Breast epithelium (tissue), 4 donors: ENCODE measurements around the gene REEP1. TPM values are rescaled to one million over a fixed set of nuclear protein-coding genes. Genes with fewer than 3 reads are reported as not detected.

Experiments used
- DNase-seq, 2 donors: peaks; one replicate each; pipeline ENCODE4 v3.0.0-alpha.2; 2019; ENCODE audit warnings: low spot score in 2 of 2
- H3K27ac ChIP-seq, 2 donors: fragments of 200-600 bp; sonication (generic) in 1 of 2; one replicate each; pipeline ENCODE4 v1.5.1; 2016 to 2019; ENCODE audit warnings: mild to moderate bottlenecking in 1 of 2
- H3K27me3 ChIP-seq, 2 donors: fragments of 200-600 bp; sonication (generic) in 1 of 2; one replicate each; pipeline versions ENCODE4 v1.5.1 to v1.6.0; 2017 to 2019; ENCODE audit warnings: control low read depth in 1 of 2, mild to moderate bottlenecking in 1 of 2
- H3K36me3 ChIP-seq: fragments of 200-600 bp; one replicate; pipeline ENCODE4 v1.5.1; 2019
- H3K4me1 ChIP-seq, 2 donors: fragments of 200-600 bp; sonication (generic); one replicate each; pipeline ENCODE4 v1.5.1; 2016 to 2019; ENCODE audit warnings: control low read depth in 1 of 2
- H3K4me3 ChIP-seq, 3 donors: fragments of 200-600 bp; sonication (generic); 1 replicate in 2 of 3; 2 replicates in 1 of 3; pipeline ENCODE4 v1.5.1; 2016 to 2019; ENCODE audit warnings: mild to moderate bottlenecking in 3 of 3, moderate library complexity in 2 of 3
- H3K9me3 ChIP-seq, 2 donors: fragments of 200-600 bp; sonication (generic) in 1 of 2; one replicate each; pipeline ENCODE4 v1.5.1; 2016 to 2019; ENCODE audit warnings: control low read depth in 1 of 2
- POLR2A ChIP-seq: fragments of 450-650 bp; IDR thresholded peaks from one replicate; pipeline ENCODE4 v1.6.1; 2016; ENCODE audit warnings: antibody characterized with exemption, mild to moderate bottlenecking, moderate library complexity
- POLR2AphosphoS5 ChIP-seq, 3 donors: sonication (generic); formaldehyde crosslinking; IDR thresholded peaks; one replicate each; pipeline ENCODE4 v1.6.1; 2017; ENCODE audit warnings: antibody characterized with exemption in 3 of 3
- intact Hi-C: fragments of 100-400 bp; cut with DNase I; formaldehyde crosslinking; loops from one replicate; pipeline ENCODE4 v1.15.1; 2023; ENCODE audit warnings: low total_unique reads
- total RNA-seq, 3 donors: library from RNA; depleted of rRNA; stranded (reverse); fragments of >200 nt; gene quantifications; one replicate each; pipeline ENCODE4 v1.1.0, GENCODE V29; 2016
- TF ChIP-seq, protein P1 (sequence below), 3 donors: fragments of 450-650 bp; IDR thresholded peaks; one replicate each; pipeline ENCODE4 v1.5.1; 2016 to 2017; ENCODE audit warnings: antibody characterized with exemption in 3 of 3, mild to moderate bottlenecking in 3 of 3, moderate library complexity in 3 of 3

Gene REEP1
- total RNA-seq, 3 donors from 2014 or later: 0.32 to 3.8 (median 1.3) TPM

- no peaks in the 10 kb centered on the region for H3K9me3 ChIP-seq
- DNase-seq: no peak
- intact Hi-C loops: no loop called here
- H3K27ac ChIP-seq: no peak overlapping the region
- no peaks in the 10 kb centered on the region for H3K36me3 ChIP-seq
- TF ChIP-seq POLR2AphosphoS5 (IDR thresholded peaks at IDR 0.05): no peak
- H3K4me1 ChIP-seq: no peaks in the 10 kb centered on the region
- H3K27me3 ChIP-seq: no peaks in the 10 kb centered on the region
- H3K4me3 ChIP-seq: no peak overlapping the region
Observed at GRCh38 chr2:86296947-86297346, 40.5 kb downstream of the REEP1 start.

DNA sequence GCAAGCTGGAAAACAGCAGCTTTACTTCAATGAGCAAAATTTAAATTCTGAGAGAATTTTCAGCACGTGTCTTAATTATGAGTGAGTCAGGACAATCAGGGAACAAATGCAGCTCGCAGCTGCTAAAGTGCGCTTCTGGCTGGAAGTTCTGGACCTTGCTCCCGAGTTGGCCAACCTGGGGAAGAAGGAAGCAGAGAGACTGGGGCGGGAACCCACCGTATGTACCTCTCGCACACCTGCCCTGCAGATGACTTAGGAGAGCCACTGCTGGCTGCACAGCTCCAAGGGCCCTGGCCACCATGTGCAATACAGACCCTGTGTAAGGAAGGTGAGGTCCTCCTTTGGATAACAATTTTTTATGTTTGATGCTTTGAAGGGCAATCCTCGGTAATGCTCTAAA is 42.4 kb downstream of the REEP1 start:
- TF ChIP-seq, protein P1, sequence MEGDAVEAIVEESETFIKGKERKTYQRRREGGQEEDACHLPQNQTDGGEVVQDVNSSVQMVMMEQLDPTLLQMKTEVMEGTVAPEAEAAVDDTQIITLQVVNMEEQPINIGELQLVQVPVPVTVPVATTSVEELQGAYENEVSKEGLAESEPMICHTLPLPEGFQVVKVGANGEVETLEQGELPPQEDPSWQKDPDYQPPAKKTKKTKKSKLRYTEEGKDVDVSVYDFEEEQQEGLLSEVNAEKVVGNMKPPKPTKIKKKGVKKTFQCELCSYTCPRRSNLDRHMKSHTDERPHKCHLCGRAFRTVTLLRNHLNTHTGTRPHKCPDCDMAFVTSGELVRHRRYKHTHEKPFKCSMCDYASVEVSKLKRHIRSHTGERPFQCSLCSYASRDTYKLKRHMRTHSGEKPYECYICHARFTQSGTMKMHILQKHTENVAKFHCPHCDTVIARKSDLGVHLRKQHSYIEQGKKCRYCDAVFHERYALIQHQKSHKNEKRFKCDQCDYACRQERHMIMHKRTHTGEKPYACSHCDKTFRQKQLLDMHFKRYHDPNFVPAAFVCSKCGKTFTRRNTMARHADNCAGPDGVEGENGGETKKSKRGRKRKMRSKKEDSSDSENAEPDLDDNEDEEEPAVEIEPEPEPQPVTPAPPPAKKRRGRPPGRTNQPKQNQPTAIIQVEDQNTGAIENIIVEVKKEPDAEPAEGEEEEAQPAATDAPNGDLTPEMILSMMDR (IDR thresholded peaks at IDR 0.05): no peak
- TF ChIP-seq POLR2A: no peak
- no peak for TF ChIP-seq POLR2AphosphoS5 (IDR thresholded peaks at IDR 0.05)
- H3K9me3 ChIP-seq: no peaks in the 10 kb centered on the region
- H3K27ac ChIP-seq: no peak overlapping the region
- H3K4me1 ChIP-seq: no peaks in the 10 kb centered on the region
- H3K27me3 ChIP-seq: no peaks in the 10 kb centered on the region
- intact Hi-C loops: no loop called here
- DNase-seq: no peak
- H3K36me3 ChIP-seq: no peaks in the 10 kb centered on the region
- no peak overlapping the region for H3K4me3 ChIP-seq

GRCh38 chr2:86293612-86294011 is 43.8 kb downstream of the REEP1 start:
- Histone ChIP-seq H3K4me3 (no peak overlapping the region), H3K36me3 (no peaks in the 10 kb centered on the region), H3K27ac (no peak overlapping the region), H3K4me1 (no peaks in the 10 kb centered on the region), H3K9me3 (no peaks in the 10 kb centered on the region), H3K27me3 (no peaks in the 10 kb centered on the region)
- TF ChIP-seq, protein P1 (IDR thresholded peaks at IDR 0.05): no peak
- TF ChIP-seq POLR2AphosphoS5 (IDR thresholded peaks at IDR 0.05): no peak
- no peak for TF ChIP-seq POLR2A
- intact Hi-C loops: no loop called here
- no peak for DNase-seq

- Histone ChIP-seq H3K9me3 (no peaks in the 10 kb centered on the region), H3K4me3 (no peak overlapping the region), H3K4me1 (no peaks in the 10 kb centered on the region), H3K27ac (no peak overlapping the region), H3K27me3 (no peaks in the 10 kb centered on the region), H3K36me3 (no peaks in the 10 kb centered on the region)
- DNase-seq: no peak
- intact Hi-C loops: no loop called here
- TF ChIP-seq POLR2A (no peak), POLR2AphosphoS5 (IDR thresholded peaks at IDR 0.05) (no peak)
- TF ChIP-seq, protein P1 (IDR thresholded peaks at IDR 0.05): no peak
Observed at GRCh38 chr2:86292571-86293515, 44.6 kb downstream of the REEP1 start.

- intact Hi-C loops: no loop called here
- TF ChIP-seq POLR2AphosphoS5 (IDR thresholded peaks at IDR 0.05): no peak
- no peak for TF ChIP-seq POLR2A
- TF ChIP-seq, protein P1 (IDR thresholded peaks at IDR 0.05): no peak
- Histone ChIP-seq H3K9me3 (no peaks in the 10 kb centered on the region), H3K36me3 (no peaks in the 10 kb centered on the region), H3K27ac (no peak overlapping the region), H3K4me1 (no peaks in the 10 kb centered on the region), H3K4me3 (no peak overlapping the region), H3K27me3 (no peaks in the 10 kb centered on the region)
- DNase-seq: no peak
Observed at GRCh38 chr2:86291328-86291662, 46.1 kb downstream of the REEP1 start.
